DMS79 (cell line): ENCODE measurements around the gene DNM1.
A peak's percentile ranks its signal among the peaks of the same experiment; 100 is the strongest.
"Not testable (repeated sequence)": the region's sequence is repeated elsewhere in the genome, so short reads cannot be mapped to it uniquely, and the experiment has no call there.

Experiments
- DNase-seq: peaks from one replicate; lab custom pipeline; 2025; lab: John Stamatoyannopoulos, UW

The DNM1 gene

DNA sequence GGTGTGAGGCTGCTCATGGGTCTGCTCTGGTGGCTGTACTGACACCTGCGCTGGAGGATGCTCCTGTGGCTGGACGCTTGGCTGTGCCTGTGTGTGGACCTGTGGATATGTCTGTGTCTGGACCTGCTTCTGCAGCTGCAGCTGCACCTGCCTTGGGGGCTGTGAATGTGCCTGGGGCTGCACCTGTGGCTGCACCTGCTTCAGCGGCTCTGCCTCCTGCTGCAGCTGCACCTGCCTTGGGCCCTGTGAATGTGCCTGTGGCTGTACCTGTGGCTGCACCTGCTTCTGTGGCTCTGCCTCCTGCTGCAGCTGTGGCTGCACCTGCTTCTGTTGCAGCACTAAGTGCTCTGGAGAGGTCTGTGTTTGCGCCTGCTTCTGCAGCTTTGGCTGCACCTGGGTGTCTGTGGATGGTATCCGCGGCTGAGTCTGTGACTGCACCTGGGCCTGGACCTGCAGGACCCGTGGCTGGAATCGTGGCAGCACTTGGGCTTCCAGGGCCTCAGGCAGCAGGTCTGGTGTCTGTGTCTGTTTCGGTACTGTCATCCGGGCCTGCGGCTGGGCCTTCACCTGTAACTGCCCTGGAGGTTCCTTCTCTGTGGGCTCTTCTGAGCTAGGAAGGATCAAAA, 24.3 kb upstream of the DNM1 start:
- DNase-seq: no peak

DNA sequence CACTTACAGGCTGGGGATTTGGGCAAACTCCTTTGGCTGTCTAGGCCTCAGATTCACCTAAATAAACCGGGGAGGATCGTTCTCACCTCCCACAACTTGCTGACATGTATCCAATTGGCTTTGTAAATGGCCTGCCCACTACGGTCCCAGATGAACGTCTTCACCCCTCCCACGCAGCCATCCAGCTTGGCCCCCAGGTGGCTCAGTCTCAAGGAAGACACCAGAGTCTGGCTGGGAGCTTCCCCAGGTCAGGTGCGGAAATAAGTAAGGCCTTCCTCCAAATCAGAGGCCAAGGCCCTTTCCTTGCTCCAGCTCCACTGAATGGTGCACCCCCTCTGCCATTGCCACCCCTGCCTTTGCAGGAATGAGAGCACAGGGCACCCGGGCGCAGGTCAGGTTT, 23.2 kb upstream of the DNM1 start:
- no peak for DNase-seq

DNA sequence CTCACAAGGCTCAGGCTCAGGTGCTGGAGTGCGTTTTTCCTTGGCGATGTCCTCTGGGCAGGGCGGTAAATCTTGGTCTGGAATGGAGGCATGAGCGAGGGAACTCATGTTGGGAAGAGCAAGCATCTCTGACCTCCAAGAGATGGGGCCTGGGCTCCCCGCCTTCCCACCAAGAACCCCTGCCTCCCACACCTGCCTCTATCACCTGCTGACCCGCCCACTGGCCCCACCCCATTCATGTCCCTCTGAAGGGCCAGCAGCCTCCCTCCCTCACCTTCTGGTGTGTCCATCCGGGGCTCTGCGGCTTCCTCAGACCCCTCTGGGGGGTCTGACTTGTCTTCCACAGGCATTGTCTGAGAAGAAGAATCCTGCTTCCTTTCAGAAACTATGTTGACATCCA, 22.7 kb upstream of the DNM1 start:
- DNase-seq: no peak

DNA sequence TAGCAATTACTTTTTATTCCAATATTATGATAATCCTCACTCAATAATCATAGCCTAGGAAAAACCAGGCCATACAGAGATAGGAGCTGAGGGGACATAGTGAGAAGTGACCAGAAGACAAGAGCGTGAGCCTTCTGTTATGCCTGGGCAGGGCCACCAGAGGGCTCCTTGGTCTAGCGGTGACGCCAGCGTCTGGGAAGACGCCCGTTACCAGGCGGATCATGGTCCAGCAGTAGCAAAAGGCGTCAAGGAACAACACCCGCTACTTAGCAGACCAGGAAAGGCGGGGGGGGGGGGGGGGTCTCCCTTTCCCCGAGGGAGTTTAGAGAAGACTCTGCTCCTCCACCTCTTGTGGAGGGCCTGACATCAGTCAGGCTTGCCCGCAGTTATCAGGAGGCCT, 21.7 kb upstream of the DNM1 start:
- not testable (repeated sequence) for DNase-seq

DNA sequence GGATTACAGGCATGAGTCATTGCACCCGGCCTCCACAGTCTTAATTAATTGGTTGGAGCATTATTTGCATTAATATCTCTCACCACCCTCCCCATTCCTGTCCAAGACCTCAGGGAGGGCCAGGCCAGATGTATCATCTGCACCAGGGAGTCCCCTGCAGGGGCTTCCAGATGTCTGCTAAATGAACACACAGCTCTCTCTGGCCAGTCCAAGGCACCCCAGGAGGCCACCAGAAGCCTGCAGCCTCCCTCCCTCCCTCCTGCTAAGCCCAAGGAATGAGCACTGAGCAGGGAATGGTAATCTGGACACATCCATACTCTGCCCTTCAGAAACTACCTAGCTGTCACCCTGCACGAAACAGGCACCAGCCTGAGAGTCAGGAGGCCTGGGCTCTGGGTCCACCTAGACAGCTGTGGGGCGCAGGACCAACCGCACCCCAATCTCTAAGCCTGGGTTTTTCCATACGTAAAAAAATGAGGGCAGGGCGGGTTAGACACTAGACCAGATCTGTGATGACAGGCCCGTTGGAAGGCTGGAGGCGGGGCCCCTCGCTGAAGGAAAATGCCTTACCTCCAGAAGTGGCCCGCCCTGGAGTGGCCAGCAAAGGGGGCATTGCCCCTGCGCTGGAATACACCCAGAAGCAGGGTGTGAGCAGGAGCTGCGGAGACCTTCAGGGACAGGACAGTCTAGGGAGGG, 20.1 kb upstream of the DNM1 start:
- no peak for DNase-seq

DNA sequence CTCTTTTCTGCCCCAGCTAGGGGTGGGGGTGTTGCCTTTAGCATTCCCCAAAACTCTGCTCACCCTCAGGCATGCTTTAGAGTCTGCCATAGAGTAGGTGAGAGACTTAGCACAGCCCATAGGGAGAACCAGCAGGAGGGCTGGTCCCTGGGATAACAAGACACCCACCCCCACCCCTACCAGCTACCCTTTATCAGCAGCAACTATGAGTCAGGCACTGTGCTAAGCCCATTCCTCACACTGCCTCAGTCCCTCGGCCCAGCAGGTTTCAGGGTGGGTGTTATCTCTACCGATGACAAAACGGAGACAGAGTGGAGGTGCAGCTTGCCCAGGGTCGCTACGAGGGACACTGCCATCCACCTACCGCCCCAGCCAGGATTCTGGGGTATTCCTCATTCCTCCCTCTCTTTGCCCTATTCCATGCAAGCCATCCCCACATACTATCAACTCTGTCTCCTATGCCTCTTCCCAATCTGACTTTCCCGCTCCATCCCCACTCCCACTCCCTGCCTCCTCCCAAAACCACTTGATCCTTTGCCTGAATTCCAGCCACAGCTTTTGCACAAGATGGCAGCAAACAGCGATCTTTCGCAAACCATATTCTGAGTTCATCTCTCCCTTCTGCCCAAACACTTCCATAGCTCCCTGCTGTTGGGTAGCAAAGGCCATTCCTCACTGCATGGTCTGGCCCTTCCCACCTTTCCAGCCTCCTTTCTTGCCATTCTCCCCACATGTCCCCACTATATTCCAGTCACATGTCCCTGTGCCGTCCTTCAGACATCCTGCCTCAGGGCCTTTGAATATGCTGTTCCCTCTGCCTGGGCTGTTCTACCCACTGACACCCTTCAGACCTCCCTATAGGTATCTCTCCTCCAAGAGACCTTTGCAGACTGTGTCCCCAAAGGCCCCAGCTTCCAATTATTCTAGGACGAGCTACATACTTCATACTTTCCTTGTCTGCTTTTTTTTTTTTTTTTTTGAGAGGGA, 16.9 kb upstream of the DNM1 start:
- no peak for DNase-seq

DNA sequence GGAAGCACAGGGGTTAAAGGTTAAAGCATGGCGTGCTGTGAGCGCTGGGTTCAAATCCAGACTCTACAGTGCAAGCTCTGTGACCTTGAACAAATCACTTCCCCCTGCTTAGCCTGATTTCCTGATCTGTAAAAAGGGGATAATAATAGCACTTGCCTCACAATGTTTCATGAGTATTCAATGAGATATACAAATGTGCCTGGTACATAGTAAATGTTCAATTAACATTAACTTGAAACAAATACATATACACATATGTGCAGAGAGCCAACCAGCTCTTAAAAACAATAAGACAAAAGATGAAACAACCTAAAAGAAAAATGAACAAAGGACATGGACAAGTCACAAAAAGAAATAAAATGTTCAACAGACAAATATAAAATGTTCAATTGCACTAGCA, 15.8 kb upstream of the DNM1 start:
- DNase-seq: no peak

DNA sequence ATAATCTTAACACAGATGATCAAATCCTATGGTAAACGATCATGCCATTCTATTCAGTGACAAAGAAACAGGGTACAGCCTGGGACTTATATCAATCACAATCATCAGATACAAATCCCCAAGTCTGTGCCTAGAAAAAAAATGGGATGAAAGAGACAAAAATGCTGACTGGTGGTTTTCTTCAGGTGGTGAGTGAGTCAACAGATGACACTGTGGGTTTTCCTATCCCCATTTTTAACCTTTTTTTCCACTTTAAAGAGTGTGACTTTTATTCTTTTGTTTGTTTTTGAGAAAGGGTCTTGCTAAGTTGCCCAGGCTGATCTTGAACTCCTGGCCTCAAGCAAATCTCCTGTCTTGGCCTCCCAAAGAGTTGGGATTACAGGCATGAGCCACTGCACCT, 15.0 kb upstream of the DNM1 start:
- DNase-seq: no peak

DNA sequence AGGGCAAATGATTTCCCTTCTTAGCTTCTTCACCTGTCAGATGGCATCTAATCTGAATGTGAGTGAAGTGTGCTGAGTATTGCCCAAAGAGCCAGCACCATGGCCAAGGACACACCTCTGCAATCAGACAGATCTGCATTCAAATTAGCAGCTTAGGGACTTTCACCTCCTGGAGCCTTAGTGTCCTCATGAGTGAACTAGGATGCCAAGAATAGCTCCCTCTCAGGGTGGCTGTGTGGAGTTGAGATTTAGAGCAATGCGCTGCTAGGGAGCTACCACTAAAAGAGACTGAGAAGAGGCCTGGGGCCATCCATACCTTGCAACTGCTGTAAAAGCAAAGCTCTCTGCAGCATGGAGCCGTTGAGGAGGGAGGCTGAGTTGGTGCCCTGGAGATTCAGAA, 13.2 kb upstream of the DNM1 start:
- no peak for DNase-seq

DNA sequence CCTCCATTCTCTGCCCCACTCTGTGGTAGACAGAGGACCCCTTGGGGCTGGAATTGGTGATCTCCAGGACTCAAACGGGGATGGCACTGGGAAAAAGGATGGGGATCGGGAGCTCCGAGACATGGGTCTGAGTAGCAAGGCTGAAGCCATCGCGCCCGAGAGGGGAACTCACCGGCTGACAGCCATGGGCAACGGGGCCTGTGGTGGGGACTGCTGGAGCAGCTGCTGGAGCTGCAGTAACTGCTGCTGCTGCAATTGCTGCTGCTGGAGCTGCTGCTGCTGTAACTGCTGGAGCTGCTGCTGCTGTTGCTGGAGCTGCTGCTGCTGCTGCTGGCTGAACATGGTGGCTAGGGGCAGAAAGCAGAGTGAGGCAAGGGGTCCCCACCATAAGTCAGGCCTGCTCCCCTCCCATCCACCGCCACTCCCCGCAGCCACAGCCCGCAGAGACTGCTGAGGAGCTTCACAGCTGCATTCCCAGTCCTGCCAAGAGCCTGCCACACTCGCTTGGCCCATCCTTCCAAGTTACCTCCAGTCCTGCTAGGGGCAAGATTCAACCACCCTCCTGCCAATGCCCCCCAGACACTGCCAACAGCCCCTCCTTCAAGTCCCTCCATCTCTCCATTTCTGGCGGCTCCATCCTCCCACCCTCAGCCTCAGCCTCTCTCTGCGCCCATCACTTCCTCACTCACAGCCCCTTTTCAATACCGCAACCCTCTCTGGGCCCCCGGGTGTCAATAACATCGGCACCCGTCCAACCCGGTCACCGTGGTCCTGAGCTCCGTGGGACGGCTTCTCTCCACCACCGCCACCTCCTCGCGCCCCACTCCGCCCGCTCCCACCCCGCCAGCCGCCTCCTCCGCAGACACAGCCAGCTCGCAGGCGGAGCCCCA, 12.4 kb upstream of the DNM1 start:
- no peak for DNase-seq

DNA sequence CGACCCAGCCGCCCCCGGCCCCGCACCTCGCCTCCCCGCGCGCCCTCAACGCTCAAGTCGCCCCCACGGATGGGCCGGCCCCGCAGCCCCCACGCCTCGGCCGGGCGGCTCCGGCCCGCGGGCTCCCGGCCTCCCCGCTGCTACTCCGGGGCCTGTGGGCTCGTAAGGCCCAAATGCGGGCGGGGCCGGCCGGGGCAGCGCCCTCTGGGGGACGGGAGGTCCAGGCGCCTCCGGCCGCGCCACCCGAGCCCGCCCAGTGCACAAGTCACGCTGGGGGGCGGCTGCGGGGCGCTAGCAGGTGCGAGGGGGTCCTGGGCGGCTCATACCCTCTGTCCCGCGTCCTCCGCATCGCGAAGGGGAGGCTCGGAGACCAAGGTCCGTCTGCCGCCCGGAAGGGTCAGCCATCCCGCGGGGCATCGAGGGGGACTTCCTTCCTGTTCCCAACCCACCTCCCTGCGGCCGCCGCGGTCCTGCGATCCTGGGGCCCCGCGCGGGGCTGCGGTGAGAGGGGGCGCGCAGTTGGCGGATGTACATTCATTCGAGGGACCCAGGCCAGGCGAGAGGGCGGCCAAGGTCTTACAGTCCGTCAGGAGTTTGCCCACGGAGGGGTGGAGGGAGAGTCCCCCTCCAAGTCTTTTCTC, 11.7 kb upstream of the DNM1 start, which contains the start of gene CIZ1:
CIZ1 (minus strand) TSS at position 167 of the 641 bp plus-strand sequence. CDS start 715 bp downstream, outside the sequence.
- peak; percentile 58 for DNase-seq

DNA sequence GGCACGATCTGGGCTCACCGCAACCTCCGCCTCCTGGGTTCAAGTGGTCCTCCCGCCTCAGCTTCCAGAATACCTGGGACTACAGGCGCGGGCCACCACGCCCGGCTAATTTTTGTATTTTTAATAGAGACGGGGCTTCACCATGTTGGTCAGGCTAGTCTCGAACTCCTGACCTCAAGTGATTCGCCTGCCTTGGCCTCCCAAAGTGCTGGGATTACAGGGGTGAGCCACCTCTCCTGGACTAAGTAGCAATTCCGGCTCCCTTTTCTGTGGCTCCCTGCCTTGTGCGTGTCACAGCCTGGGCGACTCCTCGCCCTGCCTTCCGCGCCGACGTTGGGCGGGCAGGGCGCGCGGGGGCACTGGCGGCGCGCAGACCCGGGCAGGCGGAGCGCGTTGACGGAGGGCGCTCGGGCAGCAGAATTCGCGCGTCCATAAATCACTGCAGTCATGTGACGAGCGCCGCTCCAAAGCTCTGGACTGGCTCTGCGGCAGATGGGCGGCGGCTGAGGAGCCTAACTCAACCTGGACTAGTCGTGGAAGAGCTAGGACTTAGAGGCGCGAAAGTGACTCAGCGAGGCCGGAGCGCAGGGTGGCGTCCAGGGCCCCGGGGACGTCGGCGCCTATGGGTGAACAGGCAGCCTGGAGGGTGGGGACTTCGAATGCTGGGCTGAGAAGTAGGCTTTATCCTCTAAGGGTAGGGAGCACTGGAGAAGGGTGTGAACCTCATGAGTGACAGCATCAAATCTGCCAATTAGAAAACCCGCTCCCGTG, 10.4 kb upstream of the DNM1 start:
- peak; percentile 85 for DNase-seq

DNA sequence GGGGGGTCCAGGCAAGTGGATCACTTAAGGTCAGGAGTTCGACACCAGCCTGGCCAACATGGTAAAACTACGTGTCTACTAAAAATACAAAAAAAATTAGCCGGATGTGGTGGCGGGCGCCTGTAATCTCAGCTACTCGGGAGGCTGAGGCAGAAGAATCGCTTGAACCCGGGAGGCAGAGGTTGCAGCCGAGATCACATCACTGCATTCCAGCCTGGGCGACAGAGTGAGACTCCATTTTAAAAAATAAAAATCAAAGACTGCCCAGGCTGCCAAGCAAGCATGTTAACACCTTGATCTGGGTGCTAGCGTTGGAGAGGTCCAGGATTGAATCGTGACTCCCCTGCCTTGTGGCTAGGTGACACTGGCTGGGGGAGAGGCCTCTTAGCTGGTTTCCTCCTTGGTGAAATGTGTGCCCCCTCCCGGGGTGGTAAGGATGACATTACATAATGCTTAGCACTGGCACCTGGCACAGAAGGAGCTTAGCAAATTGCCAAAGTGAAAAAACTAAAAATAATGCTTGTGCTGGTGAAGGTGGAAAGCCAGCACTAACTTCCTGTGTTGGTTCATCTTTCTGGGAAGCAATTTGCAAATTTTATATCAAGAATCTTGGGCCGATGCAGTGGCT, 9.6 kb upstream of the DNM1 start:
- no peak for DNase-seq

DNA sequence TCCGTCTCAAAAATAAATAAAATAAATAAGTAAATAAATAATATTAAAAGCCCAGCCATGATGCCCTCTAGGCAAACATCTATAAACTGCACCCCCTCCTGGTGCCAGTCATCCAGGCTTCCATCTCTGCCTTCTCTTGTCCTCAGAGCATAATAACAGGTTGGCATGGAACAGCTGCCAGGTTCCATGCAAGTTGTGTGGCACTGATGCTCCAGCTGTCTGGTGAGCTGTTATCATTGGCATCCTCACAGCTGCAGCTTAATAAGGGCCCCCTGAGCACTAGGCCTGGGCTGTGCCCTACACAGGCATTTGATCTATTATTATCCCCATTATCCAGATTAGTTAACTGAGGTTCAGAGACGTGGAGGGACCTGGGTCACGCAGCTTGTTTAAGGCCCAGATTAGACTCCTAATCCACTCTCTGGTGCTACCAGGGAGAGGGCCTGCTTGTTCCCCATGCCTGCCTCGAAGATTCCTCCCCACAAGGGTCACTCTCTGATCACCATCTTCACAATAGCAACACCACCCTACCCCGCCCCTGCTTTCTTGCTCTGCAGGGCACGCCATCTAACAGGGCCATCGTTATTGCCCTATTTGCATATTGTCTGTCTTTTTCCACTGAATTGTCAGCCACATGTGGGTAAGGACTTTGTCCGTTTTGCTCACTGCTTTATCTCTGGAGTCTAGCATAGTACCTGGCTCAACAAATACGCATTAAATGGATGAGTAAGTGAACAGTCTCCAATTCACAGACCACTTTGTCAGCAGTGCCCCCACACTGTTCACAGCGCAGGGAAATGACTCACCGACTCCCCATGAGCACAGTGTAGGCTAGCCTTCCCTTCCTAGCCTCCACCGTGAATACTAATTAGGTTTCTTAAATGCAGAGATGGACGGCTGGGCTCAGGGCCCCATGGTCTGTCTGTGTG, 1.5 kb upstream of the DNM1 start:
- no peak for DNase-seq

DNA sequence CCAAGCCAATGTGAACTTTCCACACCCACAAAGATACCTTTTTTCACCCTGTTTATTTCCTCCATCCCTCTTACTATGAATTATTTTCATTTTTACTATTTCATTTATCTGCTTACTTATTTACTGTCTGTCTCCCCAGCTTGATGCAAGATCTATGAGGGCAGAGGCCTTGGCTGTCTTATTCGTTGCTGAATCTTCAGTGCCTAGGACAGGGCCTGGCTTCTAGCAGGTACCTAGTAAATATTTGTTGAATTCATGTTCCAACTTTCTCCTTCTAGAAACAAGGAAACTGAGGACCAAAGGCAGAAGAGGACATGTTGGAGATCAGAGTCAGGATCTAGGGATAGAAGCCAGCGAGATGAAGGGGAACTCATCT, 543 bp upstream of the DNM1 start:
- no peak for DNase-seq

DNA sequence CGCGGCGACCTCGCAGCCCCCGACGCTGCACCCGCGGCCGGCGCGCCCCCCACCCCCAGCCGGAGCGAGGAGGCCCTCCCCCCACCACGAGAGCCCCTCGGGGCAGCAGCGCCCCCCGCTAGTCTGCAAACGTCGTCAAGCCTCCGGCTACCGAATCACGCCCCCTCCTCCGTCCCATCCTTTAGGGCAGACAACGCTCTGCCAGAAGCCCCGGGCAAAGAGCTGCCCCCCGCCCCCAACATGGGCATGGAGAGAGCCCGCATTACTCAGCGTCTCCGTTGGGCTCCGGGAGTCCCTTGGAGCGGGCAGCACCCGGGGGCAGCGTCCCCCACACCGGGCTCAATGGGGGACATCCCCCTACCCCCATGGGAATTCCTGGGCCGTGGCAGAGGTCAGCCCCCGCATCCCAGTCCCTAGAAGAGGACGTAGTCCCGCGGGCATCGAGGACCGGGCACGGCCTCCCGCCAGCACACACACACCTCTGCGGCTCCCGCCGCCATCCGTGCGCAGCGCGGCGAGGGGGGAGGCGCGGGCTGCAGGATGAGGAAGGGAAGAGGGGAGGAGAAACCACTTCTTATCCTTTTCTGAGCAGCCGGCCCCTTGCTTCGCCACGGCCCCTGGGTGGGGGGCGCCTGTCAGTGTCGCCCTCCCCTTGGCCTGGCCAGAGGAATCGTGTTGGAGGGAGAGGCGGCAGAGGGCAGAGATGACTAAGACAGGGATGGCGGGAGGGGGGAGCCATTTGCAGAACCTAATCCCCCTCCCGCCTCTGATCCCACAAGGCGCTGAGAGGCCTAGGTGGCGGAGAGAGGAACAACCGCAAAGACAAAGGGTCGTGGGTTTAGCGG, 750 bp downstream of the DNM1 start:
- peak; percentile 69 for DNase-seq

DNA sequence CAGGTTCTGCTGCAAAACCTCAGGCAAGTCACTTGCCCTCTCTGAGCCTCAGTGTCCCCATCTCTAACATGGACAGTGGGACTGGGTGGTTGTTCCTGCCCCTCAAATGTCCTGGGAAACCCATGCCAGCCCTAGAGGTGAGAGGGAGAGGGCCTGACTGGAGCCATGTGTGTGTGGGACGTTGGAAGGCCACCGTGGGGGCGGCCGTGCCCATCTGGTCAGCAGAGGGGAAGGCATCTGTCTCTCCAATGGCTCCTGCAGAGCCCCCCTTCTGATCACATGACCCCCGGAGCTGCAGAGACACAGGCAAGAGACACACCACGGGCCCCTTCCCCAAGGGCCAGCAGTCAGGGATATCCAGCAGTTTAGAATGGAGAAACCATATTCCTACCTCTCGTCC, 1.7 kb downstream of the DNM1 start:
- DNase-seq: no peak
